SK-N-SH treated with all-trans-retinoic acid at 6 μM for 48 hours (cell line): Measurements from ENCODE around the gene WDFY2.

Source experiments
- ARNTL ChIP-seq: fragments of 450-650 bp; formaldehyde crosslinking; IDR thresholded peaks from 2 replicates; pipeline ENCODE4 v1.5.0; 2020; ENCODE audit warnings: low read depth, mild to moderate bottlenecking, moderate library complexity, borderline replicate concordance
- ZNF8 ChIP-seq: fragments of 450-650 bp; formaldehyde crosslinking; IDR thresholded peaks from 2 replicates; pipeline ENCODE4 v1.5.0; 2020; ENCODE audit warnings: mild to moderate bottlenecking, moderate library complexity

GRCh38 chr13:51815848-51816247 is 231.6 kb downstream of the WDFY2 start:
- TF ChIP-seq ARNTL (no peak), ZNF8 (CRISPR knock-in tag) (no peak)
